Type B pancreatic cell (in vitro differentiated cells): ENCODE results near the gene DGKI. TPM values are rescaled to one million over a fixed set of nuclear protein-coding genes. Genes with fewer than 3 reads are reported as not detected.

ENCODE experiments used
- DNase-seq: peaks from one replicate; pipeline ENCODE4 v3.0.0; 2021; ENCODE audit warnings: mixed read lengths; ENCODE audit not compliant: unreplicated experiment; ENCODE audit errors: extremely low spot score
- H3K27ac Mint-ChIP-seq: 2 replicates; pipeline ENCODE4 v1.8.0; 2021; ENCODE audit warnings: mild to moderate bottlenecking, mixed read lengths
- H3K27me3 Mint-ChIP-seq: 2 replicates; pipeline ENCODE4 v1.8.0; 2021; ENCODE audit warnings: mixed read lengths
- H3K36me3 Mint-ChIP-seq: 2 replicates; pipeline ENCODE4 v1.8.0; 2021; ENCODE audit warnings: mixed read lengths
- H3K4me1 Mint-ChIP-seq: one replicate; pipeline ENCODE4 v1.8.0; 2021; ENCODE audit warnings: mixed read lengths; ENCODE audit not compliant: unreplicated experiment
- H3K4me3 Mint-ChIP-seq: 2 replicates; pipeline ENCODE4 v1.8.0; 2021; ENCODE audit warnings: mild to moderate bottlenecking, mixed read lengths
- H3K9me3 Mint-ChIP-seq: 2 replicates; pipeline ENCODE4 v1.8.0; 2021; ENCODE audit warnings: mixed read lengths
- CTCF ChIP-seq: fragments of 200-600 bp; sonication (generic); conservative IDR thresholded peaks from 2 replicates; pipeline ENCODE4 v1.5.0; 2021; ENCODE audit warnings: antibody characterized with exemption, mild to moderate bottlenecking
- total RNA-seq: library from RNA; stranded (reverse); gene quantifications from 2 replicates; pipeline ENCODE4 v1.2.1, GENCODE V29; 2021; ENCODE audit warnings: low replicate concordance

Gene DGKI
- total RNA-seq, 1 donor from 2014 or later, result 2.8 TPM

- Mint-ChIP-seq H3K4me3 (no peak overlapping the region), H3K4me1 (no peaks in the 10 kb centered on the region), H3K36me3 (no peaks in the 10 kb centered on the region), H3K9me3 (peaks cover 3% of the 10 kb centered on the region), H3K27me3 (peaks cover 51% of the 10 kb centered on the region), H3K27ac (no peak overlapping the region)
- DNase-seq, result no peak
- no peak for TF ChIP-seq CTCF
Observed at GRCh38 chr7:137839903-137840779, 6.6 kb downstream of the DGKI start.

- Mint-ChIP-seq H3K4me1 (no peaks in the 10 kb centered on the region), H3K27ac (no peak overlapping the region), H3K9me3 (peaks cover 3% of the 10 kb centered on the region), H3K4me3 (no peak overlapping the region), H3K36me3 (no peaks in the 10 kb centered on the region), H3K27me3 (peaks cover 38% of the 10 kb centered on the region)
- DNase-seq, result no peak
- no peak for TF ChIP-seq CTCF
Observed at GRCh38 chr7:137838706-137839315, 8.0 kb downstream of the DGKI start.

- Mint-ChIP-seq H3K9me3 (peaks cover 12% of the 10 kb centered on the region), H3K4me3 (no peak overlapping the region), H3K36me3 (peaks cover 5% of the 10 kb centered on the region), H3K27me3 (peaks cover 17% of the 10 kb centered on the region), H3K4me1 (no peaks in the 10 kb centered on the region), H3K27ac (no peak overlapping the region)
- TF ChIP-seq CTCF, result no peak
- DNase-seq, result no peak
Observed at GRCh38 chr7:137836541-137836940, 10.2 kb downstream of the DGKI start.

GRCh38 chr7:137836113-137836509 is 10.7 kb downstream of the DGKI start:
- Mint-ChIP-seq H3K36me3 (peaks cover 5% of the 10 kb centered on the region), H3K27me3 (peaks cover 16% of the 10 kb centered on the region), H3K4me3 (no peak overlapping the region), H3K9me3 (peaks cover 12% of the 10 kb centered on the region), H3K27ac (no peak overlapping the region), H3K4me1 (no peaks in the 10 kb centered on the region)
- no peak for TF ChIP-seq CTCF
- DNase-seq, result no peak

GRCh38 chr7:137835486-137836112 is 11.2 kb downstream of the DGKI start:
- no peak overlapping the region for H3K4me3 Mint-ChIP-seq
- H3K27ac Mint-ChIP-seq, result no peak overlapping the region
- peaks cover 5% of the 10 kb centered on the region for H3K36me3 Mint-ChIP-seq
- DNase-seq, result no peak
- peaks cover 14% of the 10 kb centered on the region for H3K27me3 Mint-ChIP-seq
- TF ChIP-seq CTCF, result no peak
- H3K4me1 Mint-ChIP-seq, result no peaks in the 10 kb centered on the region
- H3K9me3 Mint-ChIP-seq, result peaks cover 12% of the 10 kb centered on the region
